ENCODE measurements around the gene ZGLP1.

GRCh38 chr19:10291554-10292205, 17.9 kb downstream of the ZGLP1 start:
- TF ChIP-seq CTCF (IDR thresholded peaks at IDR 0.05; ENCODE audit: low read length): no peak
- TF ChIP-seq EZH2 (IDR thresholded peaks at IDR 0.05; ENCODE audit: borderline replicate concordance, low read length): no peak

All from OCI-LY1 (cell line).